Liver (tissue), 9 donors: ENCODE results near the gene RPS6KA5. TPM values are rescaled to one million over a fixed set of nuclear protein-coding genes. Genes with fewer than 3 reads are reported as not detected.

Experiments used
- DNase-seq: peaks from one replicate; pipeline ENCODE4 v3.0.0-alpha.2; 2017; ENCODE audit warnings: low spot score
- H3K27ac ChIP-seq, 2 donors: one replicate each; pipeline ENCODE4 v1.7.0; 2013; ENCODE audit warnings: inconsistent platforms in 2 of 2, low read length in 2 of 2, control low read depth in 1 of 2, low read depth in 1 of 2, mild to moderate bottlenecking in 1 of 2
- H3K27me3 ChIP-seq, 4 donors: one replicate each; pipeline versions ENCODE4 v1.6.1 to v1.7.0; 2013; ENCODE audit warnings: low read length in 3 of 4, inconsistent platforms in 1 of 4, mild to moderate bottlenecking in 1 of 4, moderate library complexity in 1 of 4; ENCODE audit not compliant: control insufficient read depth in 4 of 4, insufficient read depth in 4 of 4
- H3K36me3 ChIP-seq, 4 donors: one replicate each; pipeline versions ENCODE4 v1.6.1 to v1.7.0; 2013; ENCODE audit warnings: low read length in 3 of 4, mild to moderate bottlenecking in 3 of 4, low read depth in 1 of 4, moderate library complexity in 1 of 4; ENCODE audit not compliant: control insufficient read depth in 4 of 4, insufficient read depth in 3 of 4
- H3K4me1 ChIP-seq, 4 donors: one replicate each; pipeline versions ENCODE4 v1.6.1 to v1.7.0; 2013; ENCODE audit warnings: low read length in 3 of 4, mild to moderate bottlenecking in 3 of 4, moderate library complexity in 1 of 4; ENCODE audit not compliant: control insufficient read depth in 4 of 4, insufficient read depth in 4 of 4
- H3K4me3 ChIP-seq, 3 donors: one replicate each; pipeline versions ENCODE4 v1.6.1 to v1.7.0; 2013; ENCODE audit warnings: low read length in 3 of 3, control low read depth in 1 of 3, low read depth in 1 of 3, mild to moderate bottlenecking in 1 of 3
- H3K9ac ChIP-seq, 2 donors: one replicate each; pipeline ENCODE4 v1.7.0; 2013; ENCODE audit warnings: low read length in 2 of 2, mild to moderate bottlenecking in 2 of 2, moderate library complexity in 2 of 2, control low read depth in 1 of 2, low read depth in 1 of 2
- H3K9me3 ChIP-seq, 4 donors: one replicate each; pipeline versions ENCODE4 v1.6.1 to v1.7.0; 2013; ENCODE audit warnings: low read length in 3 of 4; ENCODE audit not compliant: control insufficient read depth in 4 of 4
- ATF3 ChIP-seq: IDR thresholded peaks from 2 replicates; pipeline ENCODE4 v1.6.1; 2016; ENCODE audit warnings: antibody characterized with exemption
- CTCF ChIP-seq: fragments of 150-350 bp; IDR thresholded peaks from 2 replicates; pipeline ENCODE4 v1.5.1; 2017; ENCODE audit warnings: improper control_type of control experiment, low read depth, low read length; ENCODE audit not compliant: missing input control
- EGR1 ChIP-seq, 2 donors: IDR thresholded peaks; 2 replicates each; pipeline ENCODE4 v1.6.1; 2016 to 2018; ENCODE audit warnings: antibody characterized with exemption in 2 of 2, low read depth in 2 of 2
- FOXA1 ChIP-seq: IDR thresholded peaks from 2 replicates; pipeline ENCODE4 v1.6.1; 2016; ENCODE audit warnings: antibody characterized with exemption
- FOXA2 ChIP-seq: IDR thresholded peaks from 2 replicates; pipeline ENCODE4 v1.6.1; 2016; ENCODE audit warnings: antibody characterized with exemption
- GABPA ChIP-seq, 2 donors: IDR thresholded peaks in 1 of 2; conservative IDR thresholded peaks in 1 of 2; 2 replicates each; pipeline ENCODE4 v1.6.1; 2016; ENCODE audit warnings: antibody characterized with exemption in 2 of 2, mild to moderate bottlenecking in 1 of 2, moderate library complexity in 1 of 2
- HNF4A ChIP-seq, 2 donors: conservative IDR thresholded peaks; 2 replicates each; pipeline ENCODE4 v1.6.1; 2016; ENCODE audit warnings: antibody characterized with exemption in 2 of 2, mild to moderate bottlenecking in 2 of 2
- HNF4G ChIP-seq: IDR thresholded peaks from 2 replicates; pipeline ENCODE4 v1.6.1; 2016; ENCODE audit warnings: antibody characterized with exemption
- JUND ChIP-seq, 2 donors: IDR thresholded peaks; 2 replicates each; pipeline ENCODE4 v1.6.1; 2016; ENCODE audit warnings: antibody characterized with exemption in 2 of 2
- MAX ChIP-seq: IDR thresholded peaks from 2 replicates; pipeline ENCODE4 v1.6.1; 2016; ENCODE audit warnings: antibody characterized with exemption
- NR2F2 ChIP-seq: IDR thresholded peaks from 2 replicates; pipeline ENCODE4 v1.6.1; 2016; ENCODE audit warnings: antibody characterized with exemption
- RAD21 ChIP-seq, 2 donors: IDR thresholded peaks; 2 replicates each; pipeline ENCODE4 v1.6.1; 2016; ENCODE audit warnings: antibody characterized with exemption in 2 of 2, mild to moderate bottlenecking in 2 of 2
- REST ChIP-seq: IDR thresholded peaks from 2 replicates; pipeline ENCODE4 v1.6.1; 2016; ENCODE audit warnings: antibody characterized with exemption, mild to moderate bottlenecking
- RXRA ChIP-seq, 2 donors: IDR thresholded peaks; 2 replicates each; pipeline ENCODE4 v1.6.1; 2017 to 2018; ENCODE audit warnings: antibody characterized with exemption in 2 of 2, mild to moderate bottlenecking in 1 of 2
- SP1 ChIP-seq: IDR thresholded peaks from 2 replicates; pipeline ENCODE4 v1.6.1; 2018; ENCODE audit warnings: antibody characterized with exemption, mild to moderate bottlenecking
- TAF1 ChIP-seq: conservative IDR thresholded peaks from 2 replicates; pipeline ENCODE4 v1.6.1; 2016; ENCODE audit warnings: antibody characterized with exemption, mild to moderate bottlenecking
- YY1 ChIP-seq: IDR thresholded peaks from 2 replicates; pipeline ENCODE4 v1.6.1; 2016; ENCODE audit warnings: antibody characterized with exemption, mild to moderate bottlenecking
- ZBTB33 ChIP-seq: IDR thresholded peaks from 2 replicates; pipeline ENCODE4 v1.6.1; 2016; ENCODE audit warnings: antibody characterized with exemption
- WGBS: extraction: QIAGEN DNeasy Blood & Tissue Kit; methylation state at CpG from one replicate; pipeline ENCODE4 v1.1.7; 2013; 5-methylcytosine and 5-hydroxymethylcytosine counted together
- polyA plus RNA-seq, 2 donors: library from polyadenylated mRNA; stranded (reverse) in 1 of 2; unstranded in 1 of 2; fragments of 200-250 nt in 1 of 2; fragments of >200 nt in 1 of 2; fragmentation: Nextera tagmentation in 1 of 2; extraction: Ambion mirVana in 1 of 2; gene quantifications; one replicate each; pipeline versions ENCODE4 v1.2.1 to v1.2.3, GENCODE V29; 2013 to 2015
- total RNA-seq, 2 donors: library from RNA; depleted of rRNA; stranded (reverse); fragments of >200 nt; gene quantifications; one replicate each; pipeline ENCODE4 v1.2.3, GENCODE V29; 2014
- donor health status: healthy.
- donor health status: healthy.
- donor health status: healthy.
- donor health status: healthy.
- donor health status: healthy.

Gene RPS6KA5
- total and polyA plus RNA-seq, 4 donors = 0.52 to 2.3 (median 1.3) TPM

GRCh38 chr14:90805662-90806540, 254.5 kb downstream of the RPS6KA5 start:
- 84% methylated on average over 21 of the region's 21 CpGs for WGBS
- Histone ChIP-seq H3K36me3 (no peaks in the 10 kb centered on the region), H3K9me3 (no peaks in the 10 kb centered on the region), H3K4me3 (no peak overlapping the region), H3K27me3 (no peaks in the 10 kb centered on the region), H3K4me1 (peaks cover 22 to 43% (median 36%) of the 10 kb centered on the region in 4 donors), H3K9ac (no peak overlapping the region), H3K27ac (no peak overlapping the region)
- DNase-seq = no peak
- TF ChIP-seq NR2F2 (no peak), RXRA (IDR thresholded peaks at IDR 0.05) (no peak), TAF1 (no peak), RAD21 (IDR thresholded peaks at IDR 0.05) (no peak), MAX (no peak), FOXA1 (no peak), HNF4A (conservative IDR thresholded peaks at IDR 0.05) (no peak), FOXA2 (no peak), GABPA (IDR thresholded peaks at IDR 0.05 in 1 of 2, conservative IDR thresholded peaks at IDR 0.05 in 1 of 2) (no peak), SP1 (no peak), REST (no peak), ZBTB33 (no peak), YY1 (no peak), ATF3 (no peak), HNF4G (no peak), EGR1 (IDR thresholded peaks at IDR 0.05; ENCODE audit: low read depth in 2 of 2) (no peak), JUND (IDR thresholded peaks at IDR 0.05) (no peak)

GRCh38 chr14:90805084-90805391, 255.4 kb downstream of the RPS6KA5 start:
- Histone ChIP-seq H3K9me3 (no peaks in the 10 kb centered on the region), H3K9ac (no peak overlapping the region), H3K4me3 (no peak overlapping the region), H3K27me3 (no peaks in the 10 kb centered on the region), H3K36me3 (no peaks in the 10 kb centered on the region), H3K4me1 (peaks cover 21 to 35% (median 28%) of the 10 kb centered on the region in 4 donors), H3K27ac (no peak overlapping the region)
- DNase-seq = no peak
- 95% methylated on average over 13 of the region's 13 CpGs for WGBS
- TF ChIP-seq HNF4A (conservative IDR thresholded peaks at IDR 0.05) (no peak), HNF4G (no peak), CTCF (no peak), REST (no peak), NR2F2 (no peak), EGR1 (IDR thresholded peaks at IDR 0.05; ENCODE audit: low read depth in 2 of 2) (no peak), FOXA2 (no peak), TAF1 (no peak), RXRA (IDR thresholded peaks at IDR 0.05) (no peak), ATF3 (no peak), JUND (IDR thresholded peaks at IDR 0.05) (no peak), FOXA1 (no peak)
